SK-N-SH treated with all-trans-retinoic acid at 6 μM for 48 hours (cell line): ENCODE results near the gene ZEB1.

Source experiments
- ATAC-seq: fragments of 200-7000 bp; cut with Tn5 transposase; 3 replicates; pipeline ENCODE4 v1.9.1; 2020; ENCODE audit warnings: mild to moderate bottlenecking, moderate library complexity
- ARNTL ChIP-seq: fragments of 450-650 bp; formaldehyde crosslinking; IDR thresholded peaks from 2 replicates; pipeline ENCODE4 v1.5.0; 2020; ENCODE audit warnings: low read depth, mild to moderate bottlenecking, moderate library complexity, borderline replicate concordance
- BACH2 ChIP-seq: fragments of 250-450 bp; sonication (Bioruptor Pico); IDR thresholded peaks from 2 replicates; pipeline ENCODE4 v1.9.0; 2021; ENCODE audit warnings: mild to moderate bottlenecking, borderline replicate concordance
- CREB5 ChIP-seq: fragments of 250-450 bp; sonication (Bioruptor Pico); IDR thresholded peaks from 2 replicates; pipeline ENCODE4 v1.5.1; 2020; ENCODE audit warnings: low read depth, mild to moderate bottlenecking, moderate library complexity
- CSDC2 ChIP-seq: fragments of 250-450 bp; sonication (Bioruptor Pico); IDR thresholded peaks from 2 replicates; pipeline ENCODE4 v1.5.0; 2020; ENCODE audit warnings: mild to moderate bottlenecking, moderate library complexity
- CSRNP3 ChIP-seq: fragments of 250-450 bp; sonication (Bioruptor Pico); IDR thresholded peaks from 2 replicates; pipeline ENCODE4 v1.5.1; 2021; ENCODE audit warnings: mild to moderate bottlenecking, moderate library complexity
- ESRRG ChIP-seq: fragments of 250-450 bp; sonication (Bioruptor Pico); IDR thresholded peaks from 2 replicates; pipeline ENCODE4 v1.6.1; 2021; ENCODE audit warnings: mild to moderate bottlenecking
- GLIS3 ChIP-seq: fragments of 250-450 bp; sonication (Bioruptor Pico); IDR thresholded peaks from 2 replicates; pipeline ENCODE4 v1.5.0; 2020; ENCODE audit warnings: mild to moderate bottlenecking, moderate library complexity
- ISL1 ChIP-seq: fragments of 250-450 bp; sonication (Bioruptor Pico); IDR thresholded peaks from 2 replicates; pipeline ENCODE4 v2.1.2; 2022; ENCODE audit warnings: mild to moderate bottlenecking, moderate library complexity
- OSR1 ChIP-seq: fragments of 250-450 bp; sonication (Bioruptor Pico); IDR thresholded peaks from 2 replicates; pipeline ENCODE4 v1.8.0; 2022; ENCODE audit warnings: moderate library complexity, mild to moderate bottlenecking, inconsistent platforms
- PATZ1 ChIP-seq: fragments of 250-450 bp; sonication (Bioruptor Pico); IDR thresholded peaks from 2 replicates; pipeline ENCODE4 v1.8.0; 2020; ENCODE audit warnings: mild to moderate bottlenecking, moderate library complexity, borderline replicate concordance
- POU6F1 ChIP-seq: fragments of 250-450 bp; sonication (Bioruptor Pico); IDR thresholded peaks from 2 replicates; pipeline ENCODE4 v1.8.0; 2021; ENCODE audit warnings: low read depth, mild to moderate bottlenecking, moderate library complexity, borderline replicate concordance
- PPARA ChIP-seq: fragments of 250-450 bp; sonication (Bioruptor Pico); IDR thresholded peaks from 2 replicates; pipeline ENCODE4 v1.5.0; 2020; ENCODE audit warnings: mild to moderate bottlenecking, borderline replicate concordance
- RARB ChIP-seq: fragments of 250-450 bp; sonication (Bioruptor Pico); IDR thresholded peaks from 2 replicates; pipeline ENCODE4 v1.8.0; 2021; ENCODE audit warnings: mild to moderate bottlenecking, moderate library complexity
- SNAI2 ChIP-seq: fragments of 250-450 bp; sonication (Bioruptor Pico); IDR thresholded peaks from 2 replicates; pipeline ENCODE4 v1.5.0; 2020; ENCODE audit warnings: mild to moderate bottlenecking, moderate library complexity
- TCF4 ChIP-seq: fragments of 250-450 bp; sonication (Bioruptor Pico); IDR thresholded peaks from 2 replicates; pipeline ENCODE4 v1.8.0; 2021; ENCODE audit warnings: mild to moderate bottlenecking, moderate library complexity, borderline replicate concordance
- TOX ChIP-seq: fragments of 250-450 bp; sonication (Bioruptor Pico); IDR thresholded peaks from 2 replicates; pipeline ENCODE4 v1.8.0; 2021; ENCODE audit warnings: mild to moderate bottlenecking, moderate library complexity, borderline replicate concordance
- ZFP3 ChIP-seq: fragments of 250-450 bp; sonication (Bioruptor Pico); IDR thresholded peaks from 2 replicates; pipeline ENCODE4 v1.5.0; 2020; ENCODE audit warnings: mild to moderate bottlenecking, moderate library complexity
- ZFP30 ChIP-seq: fragments of 450-650 bp; formaldehyde crosslinking; IDR thresholded peaks from 2 replicates; pipeline ENCODE4 v1.5.0; 2022; ENCODE audit warnings: mild to moderate bottlenecking, moderate library complexity
- ZNF565 ChIP-seq: fragments of 450-650 bp; formaldehyde crosslinking; conservative IDR thresholded peaks from 2 replicates; pipeline ENCODE4 v1.5.0; 2020; ENCODE audit warnings: low read depth, mild to moderate bottlenecking, moderate library complexity
- ZNF70 ChIP-seq: fragments of 450-650 bp; formaldehyde crosslinking; IDR thresholded peaks from 2 replicates; pipeline ENCODE4 v1.5.0; 2020; ENCODE audit warnings: mild to moderate bottlenecking, moderate library complexity
- ZNF8 ChIP-seq: fragments of 450-650 bp; formaldehyde crosslinking; IDR thresholded peaks from 2 replicates; pipeline ENCODE4 v1.5.0; 2020; ENCODE audit warnings: mild to moderate bottlenecking, moderate library complexity
- TF ChIP-seq, protein P1 (sequence below): fragments of 250-450 bp; sonication (Bioruptor Pico); IDR thresholded peaks from 2 replicates; pipeline ENCODE4 v1.5.0; 2020; ENCODE audit warnings: mild to moderate bottlenecking, moderate library complexity

Gene ZEB1

DNA sequence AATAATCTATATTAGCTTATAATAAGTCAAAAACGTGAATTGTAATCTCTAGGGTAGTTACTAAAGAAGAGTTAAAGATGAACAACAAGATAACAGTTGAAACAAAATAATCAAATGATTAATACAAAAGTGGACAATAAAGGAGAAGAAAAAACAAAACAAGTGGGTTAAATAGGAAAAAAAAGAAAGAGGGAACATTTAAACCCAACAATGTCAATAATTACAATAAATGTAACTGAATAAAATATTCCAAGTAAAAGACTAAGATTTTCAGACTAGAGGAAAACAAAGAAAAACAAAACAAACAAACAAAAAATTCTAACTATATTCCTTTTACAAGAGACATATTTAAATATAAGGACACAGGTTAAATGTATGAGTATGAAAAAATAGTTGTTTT, 38.0 kb upstream of the ZEB1 start (continued):
- TF ChIP-seq CREB5 (CRISPR knock-in tag): no peak
- no peak for TF ChIP-seq ZNF8 (CRISPR knock-in tag)
- TF ChIP-seq CSDC2: no peak
- TF ChIP-seq TCF4 (CRISPR knock-in tag): no peak
- TF ChIP-seq RARB: no peak

- ATAC-seq: no peak
- TF ChIP-seq TCF4 (CRISPR knock-in tag) (no peak), ZNF70 (no peak), PPARA (CRISPR knock-in tag) (no peak), CSDC2 (no peak), GLIS3 (CRISPR knock-in tag) (no peak), BACH2 (CRISPR knock-in tag) (no peak), CREB5 (CRISPR knock-in tag) (no peak), ARNTL (CRISPR knock-in tag) (no peak), PATZ1 (CRISPR knock-in tag) (no peak), ESRRG (CRISPR knock-in tag) (no peak), SNAI2 (CRISPR knock-in tag) (no peak), ZFP30 (CRISPR knock-in tag) (no peak), ZFP3 (CRISPR knock-in tag) (no peak), OSR1 (CRISPR knock-in tag) (no peak), RARB (no peak), TOX (CRISPR knock-in tag) (no peak), POU6F1 (CRISPR knock-in tag) (no peak), ZNF565 (no peak)
- TF ChIP-seq, protein P1, sequence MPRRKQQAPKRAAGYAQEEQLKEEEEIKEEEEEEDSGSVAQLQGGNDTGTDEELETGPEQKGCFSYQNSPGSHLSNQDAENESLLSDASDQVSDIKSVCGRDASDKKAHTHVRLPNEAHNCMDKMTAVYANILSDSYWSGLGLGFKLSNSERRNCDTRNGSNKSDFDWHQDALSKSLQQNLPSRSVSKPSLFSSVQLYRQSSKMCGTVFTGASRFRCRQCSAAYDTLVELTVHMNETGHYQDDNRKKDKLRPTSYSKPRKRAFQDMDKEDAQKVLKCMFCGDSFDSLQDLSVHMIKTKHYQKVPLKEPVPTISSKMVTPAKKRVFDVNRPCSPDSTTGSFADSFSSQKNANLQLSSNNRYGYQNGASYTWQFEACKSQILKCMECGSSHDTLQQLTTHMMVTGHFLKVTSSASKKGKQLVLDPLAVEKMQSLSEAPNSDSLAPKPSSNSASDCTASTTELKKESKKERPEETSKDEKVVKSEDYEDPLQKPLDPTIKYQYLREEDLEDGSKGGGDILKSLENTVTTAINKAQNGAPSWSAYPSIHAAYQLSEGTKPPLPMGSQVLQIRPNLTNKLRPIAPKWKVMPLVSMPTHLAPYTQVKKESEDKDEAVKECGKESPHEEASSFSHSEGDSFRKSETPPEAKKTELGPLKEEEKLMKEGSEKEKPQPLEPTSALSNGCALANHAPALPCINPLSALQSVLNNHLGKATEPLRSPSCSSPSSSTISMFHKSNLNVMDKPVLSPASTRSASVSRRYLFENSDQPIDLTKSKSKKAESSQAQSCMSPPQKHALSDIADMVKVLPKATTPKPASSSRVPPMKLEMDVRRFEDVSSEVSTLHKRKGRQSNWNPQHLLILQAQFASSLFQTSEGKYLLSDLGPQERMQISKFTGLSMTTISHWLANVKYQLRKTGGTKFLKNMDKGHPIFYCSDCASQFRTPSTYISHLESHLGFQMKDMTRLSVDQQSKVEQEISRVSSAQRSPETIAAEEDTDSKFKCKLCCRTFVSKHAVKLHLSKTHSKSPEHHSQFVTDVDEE (CRISPR knock-in tag): no peak
These were observed 31.0 kb upstream of the ZEB1 start for GRCh38 chr10:31288001-31288400.

DNA sequence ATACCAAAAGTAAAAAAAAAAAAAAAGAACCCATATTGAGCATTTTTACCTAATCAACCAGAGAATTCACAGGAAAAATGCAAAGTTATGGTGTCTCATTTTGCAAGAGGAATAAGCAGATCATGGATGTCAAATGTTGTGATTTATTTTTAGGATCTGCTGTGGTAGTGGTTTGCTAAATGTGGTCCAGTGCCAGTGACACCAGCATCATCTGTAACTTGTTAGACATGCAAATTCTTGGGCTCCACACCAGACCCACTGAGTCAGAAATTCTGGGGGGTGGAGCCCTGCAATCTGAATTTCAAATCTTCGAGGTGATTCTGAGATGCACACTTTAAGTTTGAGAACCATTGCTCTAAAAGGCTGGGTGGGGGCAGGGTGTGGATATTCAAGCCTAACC, 30.1 kb upstream of the ZEB1 start:
- no peak for ATAC-seq
- no peak for TF ChIP-seq CSRNP3 (CRISPR knock-in tag)
- TF ChIP-seq BACH2 (CRISPR knock-in tag): no peak
- no peak for TF ChIP-seq ISL1
- no peak for TF ChIP-seq CSDC2
- TF ChIP-seq, all 23 proteins: peak for 0
